ENCODE results near the gene MAML2.

The MAML2 gene

DNA sequence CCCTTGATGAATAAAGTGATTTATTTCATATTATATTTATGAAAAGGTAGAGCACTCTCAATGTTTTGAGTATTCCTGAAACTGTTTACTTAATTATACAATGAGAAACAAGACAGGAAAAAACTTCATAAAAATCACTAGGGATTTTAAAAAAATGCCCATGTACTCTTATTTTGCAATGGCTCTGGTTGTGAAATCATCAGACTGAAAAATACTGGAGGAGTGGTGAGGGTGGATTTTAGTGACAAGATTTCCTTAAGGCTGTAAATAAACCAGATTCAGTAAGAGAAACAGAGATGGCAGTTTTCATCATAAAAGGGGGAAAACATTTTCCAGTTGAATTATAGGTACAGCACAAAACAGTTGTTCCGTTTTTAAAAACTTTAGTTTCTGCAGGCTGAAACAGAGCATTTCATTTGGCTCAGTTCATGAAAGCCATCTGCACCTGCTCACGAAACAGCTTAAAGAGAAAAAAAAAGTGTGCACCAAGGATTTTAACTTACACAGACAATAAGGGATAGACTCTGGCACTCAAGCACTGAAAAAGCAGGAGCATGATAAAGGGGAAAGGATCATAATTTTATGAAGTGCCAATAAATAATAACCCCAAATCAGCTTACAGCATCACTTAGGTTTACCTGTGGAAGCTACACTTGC lies 100.7 kb downstream of the MAML2 start:
- DNase-seq (ENCODE audit: low read depth in 1 of 2, low spot score in 1 of 2) = no peak

DNA sequence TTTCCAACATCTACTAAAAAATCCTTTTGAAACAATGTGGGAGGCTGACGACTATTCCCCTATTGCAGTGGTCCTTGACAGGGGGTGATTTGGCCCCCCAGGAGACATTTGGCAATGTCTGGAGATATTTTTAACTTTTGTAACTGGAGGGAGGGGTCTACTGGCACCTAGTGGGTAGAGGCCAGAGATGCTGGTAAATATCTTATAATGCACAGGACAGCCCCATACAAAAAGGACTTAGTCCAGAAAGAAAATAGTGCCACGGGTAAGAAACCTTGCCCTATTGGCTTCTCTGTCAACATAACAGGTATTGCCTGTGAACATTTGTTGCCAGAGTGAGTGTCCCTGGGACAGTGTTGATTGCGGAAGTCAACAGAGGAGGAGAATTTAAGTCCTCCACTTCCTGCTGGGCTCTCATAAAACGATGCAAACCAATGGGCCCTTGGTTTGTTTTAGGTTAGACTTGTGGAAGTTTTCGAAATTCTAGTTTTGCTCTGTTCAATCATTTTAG lies 101.6 kb downstream of the MAML2 start:
- no peak for DNase-seq (ENCODE audit: low read depth in 1 of 2, low spot score in 1 of 2)

DNA sequence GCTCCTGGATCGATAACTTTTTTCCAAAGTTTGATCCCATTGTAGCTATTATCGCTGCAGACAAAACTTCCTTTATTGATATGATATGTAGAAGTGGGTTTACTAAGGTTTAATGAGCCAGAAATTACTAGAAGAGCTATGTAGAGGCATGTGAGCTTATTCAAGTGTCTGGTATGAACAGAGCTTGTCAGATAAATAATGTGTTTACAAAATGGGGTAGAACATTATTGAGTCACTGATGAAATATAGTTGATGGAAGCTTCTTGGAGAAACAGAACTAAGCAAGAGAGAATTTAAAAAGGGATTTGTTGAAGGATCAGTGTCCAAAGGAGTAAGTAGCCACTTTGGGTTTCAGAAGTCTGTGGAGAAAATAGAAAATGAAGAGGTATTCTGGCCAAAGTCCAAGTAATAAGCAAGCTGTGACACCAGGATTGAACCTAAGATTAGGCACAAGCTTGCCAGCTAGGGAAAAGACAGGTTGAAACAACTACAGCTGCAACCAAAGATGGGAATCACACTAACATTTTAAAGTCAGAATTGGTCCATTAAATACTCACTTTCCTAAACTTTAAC lies 104.3 kb downstream of the MAML2 start:
- no peak for DNase-seq (ENCODE audit: low read depth in 1 of 2, low spot score in 1 of 2)

DNA sequence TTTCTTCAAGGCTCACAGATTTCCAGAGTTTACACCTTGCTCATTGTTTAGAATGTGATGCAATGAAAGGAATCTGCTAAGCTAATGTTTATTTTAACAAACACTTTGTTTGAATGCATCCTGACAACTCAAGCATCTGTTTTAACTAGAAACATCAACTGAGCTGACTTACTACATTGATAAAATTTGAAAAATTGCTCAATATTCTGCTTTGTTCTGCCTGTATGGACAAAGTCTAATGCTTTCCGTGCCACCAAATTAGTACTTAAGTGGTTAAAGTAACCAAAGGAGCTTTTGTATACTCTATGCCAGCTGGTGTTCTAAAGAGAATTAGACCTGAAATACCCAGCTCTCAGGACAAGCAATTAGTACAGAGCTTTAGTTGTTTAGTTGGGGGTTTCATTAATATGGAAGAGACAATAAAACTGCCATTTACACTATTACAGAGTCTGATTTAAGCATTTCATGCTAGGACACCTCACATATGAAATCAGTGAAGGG lies 105.2 kb downstream of the MAML2 start:
- DNase-seq (ENCODE audit: low read depth in 1 of 2, low spot score in 1 of 2) = no peak

DNA sequence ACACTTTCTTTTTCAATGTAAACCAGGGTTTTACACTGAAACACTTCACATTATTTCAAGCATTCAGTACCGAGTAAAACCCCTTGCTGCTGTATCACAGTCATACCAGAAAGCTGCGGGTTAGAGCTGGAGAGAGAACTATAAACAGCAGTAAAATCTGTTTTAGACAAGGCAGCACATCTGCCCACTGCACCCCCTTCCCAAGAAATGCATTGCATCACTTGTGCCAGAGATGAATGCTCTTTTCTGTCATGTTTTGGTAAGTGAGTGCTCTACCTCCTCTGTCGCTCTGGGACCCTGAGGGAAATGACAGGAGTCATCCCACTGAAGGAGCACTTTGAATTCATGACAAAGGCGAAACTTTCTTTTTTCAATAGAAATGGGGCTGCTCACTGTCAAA lies 107.2 kb downstream of the MAML2 start:
- DNase-seq (ENCODE audit: low read depth in 1 of 2, low spot score in 1 of 2) = no peak

DNA sequence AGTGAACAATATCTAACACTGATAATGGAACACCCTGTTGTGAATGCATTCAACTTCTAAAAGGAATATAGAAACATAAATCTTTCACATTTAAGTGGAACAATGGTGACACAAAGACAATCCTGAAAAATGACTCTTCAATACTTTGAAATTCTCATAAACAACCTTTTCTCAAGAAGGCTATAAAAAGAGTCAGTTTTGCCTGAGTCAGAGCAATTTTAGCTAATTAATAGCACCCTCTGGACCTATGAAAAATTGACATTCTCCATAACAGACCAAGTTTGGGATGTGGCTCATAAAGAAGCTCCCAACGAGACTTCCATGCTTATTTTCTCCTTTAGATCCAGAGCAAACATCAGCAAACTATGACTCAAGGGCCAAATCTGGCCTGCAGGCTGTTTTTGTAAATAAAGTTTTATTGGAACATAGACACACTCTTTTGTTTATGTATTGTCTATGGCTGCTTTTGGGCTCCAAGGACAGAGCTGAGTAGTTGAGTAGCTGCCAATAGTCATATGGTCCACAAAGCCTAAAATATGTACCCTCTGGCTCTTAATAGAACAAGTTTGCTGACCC lies 108.0 kb downstream of the MAML2 start:
- no peak for DNase-seq (ENCODE audit: low read depth in 1 of 2, low spot score in 1 of 2)

DNA sequence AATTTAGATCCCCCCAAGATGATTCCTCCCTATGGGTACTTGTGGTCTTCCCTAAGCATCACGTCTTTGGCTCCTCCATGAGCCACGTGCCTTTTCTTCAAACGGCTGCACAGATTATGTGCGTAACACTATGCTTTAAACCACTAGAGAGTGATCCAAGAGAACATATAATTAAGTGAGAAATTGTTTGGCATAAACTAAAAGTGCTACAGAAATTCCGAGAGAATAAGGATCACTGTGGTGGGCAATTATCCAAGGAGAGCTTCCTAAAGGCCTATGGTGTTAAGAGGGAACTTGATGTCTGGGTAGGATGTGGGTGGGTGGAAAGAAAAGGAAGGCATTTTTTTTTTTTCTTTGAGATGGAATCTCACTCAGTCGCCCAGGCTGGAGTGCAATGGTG lies 110.9 kb downstream of the MAML2 start:
- no peak for DNase-seq (ENCODE audit: low read depth in 1 of 2, low spot score in 1 of 2)

DNA sequence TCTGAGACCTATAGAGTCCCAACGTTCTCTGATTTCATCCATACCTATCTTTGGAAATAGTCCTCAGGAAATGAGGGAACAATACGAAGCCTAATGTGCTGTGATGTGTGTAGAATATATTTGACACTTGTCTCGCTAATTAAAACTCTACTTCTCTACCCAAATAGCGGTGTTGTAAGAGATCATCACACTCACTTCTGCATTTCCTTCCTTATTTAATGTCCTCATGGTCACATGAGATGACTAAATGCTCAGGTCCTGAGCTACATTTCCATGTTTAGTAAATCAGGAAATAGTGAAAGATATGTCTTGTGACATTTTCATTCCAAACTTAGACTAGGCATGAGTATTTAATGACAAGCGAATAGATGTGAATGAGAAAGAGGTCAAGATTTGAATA lies 112.3 kb downstream of the MAML2 start:
- no peak for DNase-seq (ENCODE audit: low read depth in 1 of 2, low spot score in 1 of 2)

DNA sequence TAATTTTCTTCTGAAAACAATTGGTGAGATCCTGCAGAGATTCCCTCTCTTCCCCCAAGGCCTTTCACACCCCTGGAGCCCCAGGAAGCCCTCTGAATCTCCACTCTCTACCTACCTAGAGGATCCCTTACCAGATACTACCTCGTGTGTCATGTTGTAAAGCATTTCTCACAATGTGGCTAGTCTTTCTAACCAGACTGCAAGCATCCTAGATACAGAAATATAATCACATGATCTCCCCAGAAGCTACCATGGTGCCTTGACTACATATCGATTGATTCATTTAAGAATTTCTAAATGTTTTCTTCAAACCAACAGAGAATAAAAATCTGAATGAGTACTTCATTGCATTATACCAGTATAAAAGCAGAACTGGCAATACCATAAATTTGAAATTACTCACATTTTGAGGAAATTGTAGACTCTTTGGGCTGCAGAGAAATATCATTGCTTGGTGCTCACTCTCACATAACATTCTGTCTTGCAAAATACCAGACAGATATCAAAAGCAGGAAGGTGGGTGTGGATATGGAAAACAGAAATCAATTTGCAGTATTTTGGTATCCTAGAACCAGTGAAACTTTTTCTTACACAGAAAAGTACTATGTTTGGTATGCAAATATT lies 113.5 kb downstream of the MAML2 start:
- no peak for DNase-seq (ENCODE audit: low read depth in 1 of 2, low spot score in 1 of 2)

DNA sequence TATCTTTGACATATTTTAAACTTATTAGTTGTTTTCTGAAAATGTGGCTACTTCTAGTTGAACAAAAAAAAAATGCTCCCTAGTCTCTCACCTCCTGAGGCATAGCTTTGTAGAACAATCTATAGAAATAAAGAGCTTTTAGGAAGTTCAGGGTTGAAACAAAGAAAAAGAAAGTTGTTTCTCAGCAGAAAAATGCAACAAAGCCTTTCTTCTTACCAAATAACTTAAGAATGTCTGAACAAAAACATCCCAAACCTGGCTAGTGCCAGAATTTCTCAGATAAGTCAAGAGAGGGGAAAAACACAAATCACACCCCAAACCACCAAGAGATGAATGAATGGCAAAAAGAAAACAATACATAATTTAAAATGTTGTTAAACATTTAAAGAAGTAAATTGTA lies 114.1 kb downstream of the MAML2 start:
- DNase-seq (ENCODE audit: low read depth in 1 of 2, low spot score in 1 of 2) = no peak

DNA sequence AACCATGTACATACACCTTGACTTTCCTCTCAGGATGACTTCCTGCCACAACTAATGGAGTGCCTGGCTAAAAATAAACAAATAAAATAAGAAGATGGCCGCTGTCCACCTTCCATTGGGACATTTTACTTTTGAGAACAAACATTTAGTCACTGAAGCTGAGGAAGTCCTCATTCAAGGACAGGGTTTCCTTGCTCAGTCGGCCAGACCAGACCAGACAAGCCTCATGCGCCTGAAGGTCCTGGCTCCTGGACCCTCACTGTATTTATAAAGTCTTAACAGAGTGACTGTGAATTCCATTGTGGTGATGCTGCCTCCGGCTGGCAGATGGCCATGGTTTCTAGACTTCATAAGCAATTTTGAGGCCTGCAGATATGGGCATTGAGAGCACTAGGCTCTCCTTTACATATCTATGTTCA lies 114.5 kb downstream of the MAML2 start:
- DNase-seq (ENCODE audit: low read depth in 1 of 2, low spot score in 1 of 2) = no peak

DNA sequence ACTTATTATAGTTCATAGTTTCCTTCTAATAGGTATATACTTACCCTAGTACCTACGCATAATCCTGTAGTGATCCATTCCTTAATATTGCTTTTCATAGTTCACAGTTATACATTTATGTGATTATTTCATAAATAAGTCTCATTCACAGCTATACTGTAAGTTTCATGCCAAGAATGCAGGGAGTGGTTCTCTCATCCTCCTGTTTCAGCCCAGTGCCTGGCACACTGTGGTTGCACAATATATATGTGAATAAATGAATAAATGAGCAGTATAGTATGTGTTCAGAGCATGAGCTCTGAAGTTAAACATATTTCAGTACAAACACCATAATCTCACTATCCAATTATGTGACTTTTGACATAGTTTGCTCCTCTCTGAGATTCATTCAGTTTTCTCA lies 115.8 kb downstream of the MAML2 start:
- no peak for DNase-seq (ENCODE audit: low read depth in 1 of 2, low spot score in 1 of 2)

DNA sequence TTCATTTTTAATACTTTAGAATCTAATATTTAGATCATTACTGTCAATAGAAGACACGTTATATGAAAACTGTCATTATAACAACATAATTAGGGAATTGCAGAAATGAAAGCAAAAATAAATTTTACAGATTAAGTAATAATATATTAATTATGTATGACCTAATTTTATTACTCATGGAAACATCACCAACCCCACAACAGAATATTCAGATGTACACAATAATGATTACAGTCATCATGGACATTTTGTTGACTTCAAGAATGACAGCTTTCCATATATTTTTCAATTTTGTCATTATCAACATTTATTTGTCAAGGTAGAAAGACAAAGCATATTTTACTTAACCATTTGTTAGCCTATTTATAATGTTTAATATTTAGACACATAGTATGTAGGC lies 119.9 kb downstream of the MAML2 start:
- DNase-seq (ENCODE audit: low read depth in 1 of 2, low spot score in 1 of 2) = no peak

DNA sequence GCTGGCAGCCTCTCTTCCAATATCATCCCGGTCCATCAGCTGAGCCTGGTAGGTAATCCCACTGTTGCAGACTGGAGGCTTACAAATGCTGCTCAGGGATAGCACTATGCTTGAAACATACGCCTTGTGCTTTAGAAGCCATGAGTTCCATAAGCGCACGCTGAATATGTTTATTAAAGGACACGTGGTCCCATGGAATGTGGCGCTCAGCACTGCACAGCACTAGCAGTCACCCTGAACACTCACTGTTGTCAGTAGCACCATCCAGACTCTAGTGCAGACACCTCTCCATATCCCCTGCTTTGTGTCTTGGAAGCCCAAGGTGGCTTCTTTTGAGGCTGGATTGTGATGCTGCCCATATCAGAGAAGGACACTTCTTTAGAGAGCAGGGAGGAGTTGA lies 120.9 kb downstream of the MAML2 start:
- no peak for DNase-seq (ENCODE audit: low read depth in 1 of 2, low spot score in 1 of 2)

DNA sequence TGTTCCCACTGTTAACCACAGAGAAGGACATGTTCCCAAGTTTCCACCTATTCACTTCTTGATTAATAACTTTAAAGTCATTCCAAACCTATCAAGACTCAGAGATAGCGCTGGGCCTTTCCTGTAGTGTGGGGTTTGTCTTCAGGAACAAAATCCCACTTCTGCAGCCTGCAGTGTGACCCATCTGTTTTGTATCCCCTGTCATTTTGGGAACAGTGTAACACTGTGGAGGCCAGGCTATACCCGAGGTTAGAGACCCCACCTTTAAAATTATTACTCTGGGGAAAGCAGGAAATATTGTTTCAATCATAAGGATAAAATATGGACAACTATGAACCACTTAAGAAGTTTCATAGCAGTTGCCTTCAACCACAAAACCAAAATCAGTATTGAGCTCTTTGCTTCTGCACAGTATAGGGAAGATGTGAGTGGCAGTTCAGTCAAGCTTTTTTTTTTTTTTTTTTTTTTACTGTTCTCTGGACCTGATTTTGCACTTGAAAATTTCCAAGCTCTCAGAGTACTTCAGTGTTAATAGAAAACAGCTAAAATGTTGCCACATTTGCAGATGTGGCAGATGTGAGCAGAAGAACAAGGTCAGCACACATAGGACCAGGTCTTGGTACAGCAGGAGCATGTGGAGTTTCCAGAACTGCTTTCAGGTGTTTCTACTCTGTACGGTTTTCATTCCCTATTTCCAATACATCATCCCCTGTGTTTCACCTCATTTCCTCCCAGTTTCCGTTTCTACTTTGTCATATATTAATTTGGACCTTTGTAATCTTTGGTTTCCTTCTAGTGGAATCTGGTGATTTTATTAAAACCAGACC lies 121.5 kb downstream of the MAML2 start:
- no peak for DNase-seq (ENCODE audit: low read depth in 1 of 2, low spot score in 1 of 2)

DNA sequence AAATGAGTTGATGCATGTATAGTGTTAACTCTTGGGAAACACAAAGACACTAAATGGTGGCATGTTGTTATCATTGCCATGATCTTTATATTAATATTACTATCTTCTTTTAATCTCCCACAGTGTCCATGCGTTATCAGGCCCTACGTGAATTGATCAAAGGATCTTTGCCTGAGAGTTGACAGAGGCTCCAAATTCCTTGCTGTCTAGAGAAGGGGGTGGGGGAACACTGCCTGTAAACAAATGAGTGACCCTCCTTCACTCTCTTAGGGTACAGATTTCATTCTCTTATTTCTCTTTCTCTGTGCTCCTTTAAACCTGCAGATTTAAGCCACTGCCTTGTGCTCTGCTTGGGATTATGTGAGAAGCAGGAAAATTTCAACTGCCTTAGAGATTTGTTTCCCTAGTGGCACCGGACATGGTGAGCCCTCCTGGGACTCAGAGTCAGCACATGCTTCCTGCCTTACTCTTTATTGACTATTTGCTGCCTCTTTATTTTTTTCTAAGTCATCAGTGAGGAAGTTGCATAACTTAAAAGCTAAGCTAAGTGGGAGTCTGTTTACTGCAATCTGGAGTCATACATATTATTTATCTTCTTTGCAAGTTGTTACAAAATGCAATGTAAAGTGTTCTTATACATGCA lies 122.9 kb downstream of the MAML2 start:
- DNase-seq (ENCODE audit: low read depth in 1 of 2, low spot score in 1 of 2) = no peak

DNA sequence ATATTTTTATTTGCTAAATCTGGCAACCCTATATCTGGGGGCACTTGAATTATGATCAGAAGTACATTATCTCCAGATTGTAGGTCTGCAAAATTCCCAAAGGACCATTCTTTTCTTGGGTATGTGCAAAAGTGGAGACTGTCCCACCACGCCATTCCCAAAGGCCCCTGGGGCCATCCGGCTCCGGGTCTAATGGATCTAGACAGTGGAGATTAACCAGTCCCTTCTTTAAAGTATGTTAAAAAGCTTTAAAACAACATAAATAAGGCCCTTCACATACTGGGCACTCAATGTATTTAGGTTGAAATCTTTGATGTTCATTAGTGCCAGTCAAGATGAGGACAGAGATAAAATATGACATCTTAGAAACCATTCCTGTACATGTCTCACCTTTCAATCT lies 124.1 kb downstream of the MAML2 start:
- no peak for DNase-seq (ENCODE audit: low read depth in 1 of 2, low spot score in 1 of 2)

DNA sequence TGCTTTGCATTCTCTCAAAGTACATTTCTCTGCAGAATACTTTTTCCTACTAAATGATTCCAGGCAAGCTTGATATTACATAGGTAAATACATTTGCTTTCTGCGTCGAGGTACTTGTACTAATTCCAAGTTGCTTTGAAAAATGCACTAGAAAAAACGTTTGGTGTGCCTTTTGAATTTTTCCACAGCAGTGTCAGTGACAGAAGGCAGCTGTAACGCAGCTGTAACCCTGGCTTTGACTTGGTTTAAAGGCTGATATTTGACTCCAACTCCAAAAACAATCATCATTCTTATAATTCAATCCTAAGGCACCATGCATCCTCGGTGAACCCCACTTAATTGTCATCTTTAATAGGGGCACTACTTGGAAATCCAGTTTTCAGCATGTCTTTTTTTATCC lies 125.0 kb downstream of the MAML2 start:
- DNase-seq (ENCODE audit: low read depth in 1 of 2, low spot score in 1 of 2) = no peak

DNA sequence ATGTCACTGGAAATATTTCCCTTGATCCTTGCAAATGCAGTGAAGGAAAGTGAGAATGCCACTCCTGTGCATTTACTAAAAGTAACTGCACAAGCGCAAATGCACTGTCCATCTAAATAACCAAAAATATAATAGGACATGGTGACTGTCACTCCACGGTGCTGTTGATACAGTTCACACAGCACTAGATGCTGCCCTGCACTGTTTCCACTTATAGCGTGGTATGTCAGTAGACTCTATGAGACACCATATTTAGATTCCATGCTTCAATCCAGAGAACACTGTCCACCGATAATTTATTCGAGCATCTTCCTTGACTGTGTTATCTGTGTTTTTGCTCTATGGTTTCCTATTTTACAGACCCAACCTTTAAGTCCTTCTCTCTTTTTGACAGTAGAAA lies 125.8 kb downstream of the MAML2 start:
- DNase-seq (ENCODE audit: low read depth in 1 of 2, low spot score in 1 of 2) = no peak

DNA sequence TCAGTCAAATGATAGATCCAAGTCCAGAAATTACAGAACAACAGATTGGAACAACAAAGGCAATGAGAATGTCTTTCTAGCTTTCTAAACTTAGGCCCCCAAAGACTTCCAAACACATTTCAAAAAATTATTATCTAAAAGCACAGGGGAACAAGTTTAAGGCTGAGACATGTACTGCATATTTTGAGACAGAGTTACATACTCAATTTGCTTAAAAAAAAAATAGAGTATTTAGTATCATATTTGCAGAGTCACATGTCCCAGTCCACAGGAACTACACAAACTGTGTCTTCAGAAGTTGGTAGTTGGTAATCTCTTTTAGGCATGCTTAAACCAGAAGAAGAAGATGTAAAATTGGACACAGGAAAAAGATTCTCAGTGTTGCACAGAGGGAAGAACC lies 127.2 kb downstream of the MAML2 start:
- no peak for DNase-seq (ENCODE audit: low read depth in 1 of 2, low spot score in 1 of 2)
